ENCODE measurements around the gene VPS13A. TPM values are rescaled to one million over a fixed set of nuclear protein-coding genes. Genes with fewer than 3 reads are reported as not detected.
A peak's percentile ranks its signal among the peaks of the same experiment; 100 is the strongest.

The VPS13A gene
- total RNA-seq, 1 donor from 2014 or later = 66.8 TPM

- H3F3A ChIP-seq (ENCODE audit: low read depth) = peaks cover 21% of the 10 kb centered on the region
- H3K9me3 ChIP-seq (ENCODE audit: low read depth) = no peaks in the 10 kb centered on the region
- H3K36me3 ChIP-seq = no peaks in the 10 kb centered on the region
- H3K4me3 Mint-ChIP-seq = peak overlapping the region; percentile 95
- H3K27ac ChIP-seq = no peak overlapping the region
- H3K27ac Mint-ChIP-seq = peak overlapping the region; percentile 41
- peaks cover 18% of the 10 kb centered on the region for H4K20me1 ChIP-seq (ENCODE audit: low read depth)
- no peak overlapping the region for H3K4me3 ChIP-seq
- no peak overlapping the region for H3K9ac ChIP-seq
- TF ChIP-seq EZH2phosphoT487 (IDR thresholded peaks at IDR 0.05) = no peak
- TF ChIP-seq, protein P1, sequence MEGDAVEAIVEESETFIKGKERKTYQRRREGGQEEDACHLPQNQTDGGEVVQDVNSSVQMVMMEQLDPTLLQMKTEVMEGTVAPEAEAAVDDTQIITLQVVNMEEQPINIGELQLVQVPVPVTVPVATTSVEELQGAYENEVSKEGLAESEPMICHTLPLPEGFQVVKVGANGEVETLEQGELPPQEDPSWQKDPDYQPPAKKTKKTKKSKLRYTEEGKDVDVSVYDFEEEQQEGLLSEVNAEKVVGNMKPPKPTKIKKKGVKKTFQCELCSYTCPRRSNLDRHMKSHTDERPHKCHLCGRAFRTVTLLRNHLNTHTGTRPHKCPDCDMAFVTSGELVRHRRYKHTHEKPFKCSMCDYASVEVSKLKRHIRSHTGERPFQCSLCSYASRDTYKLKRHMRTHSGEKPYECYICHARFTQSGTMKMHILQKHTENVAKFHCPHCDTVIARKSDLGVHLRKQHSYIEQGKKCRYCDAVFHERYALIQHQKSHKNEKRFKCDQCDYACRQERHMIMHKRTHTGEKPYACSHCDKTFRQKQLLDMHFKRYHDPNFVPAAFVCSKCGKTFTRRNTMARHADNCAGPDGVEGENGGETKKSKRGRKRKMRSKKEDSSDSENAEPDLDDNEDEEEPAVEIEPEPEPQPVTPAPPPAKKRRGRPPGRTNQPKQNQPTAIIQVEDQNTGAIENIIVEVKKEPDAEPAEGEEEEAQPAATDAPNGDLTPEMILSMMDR (IDR thresholded peaks at IDR 0.05) = no peak
- no peak for TF ChIP-seq EZH2 (IDR thresholded peaks at IDR 0.05)
- H3K79me2 ChIP-seq (ENCODE audit: low read depth) = peaks cover 33% of the 10 kb centered on the region
- H3K9me3 Mint-ChIP-seq = no peaks in the 10 kb centered on the region
- H2AFZ ChIP-seq (replicated peaks) = no peak overlapping the region
- DNase-seq (ENCODE audit: low spot score) = no peak
- no peaks in the 10 kb centered on the region for H3K36me3 Mint-ChIP-seq
- peaks cover 6% of the 10 kb centered on the region for H3K27me3 ChIP-seq
- H3K4me2 ChIP-seq = no peak overlapping the region
- H3K4me1 ChIP-seq = peaks cover 13% of the 10 kb centered on the region
- H3K27me3 Mint-ChIP-seq (ENCODE audit: insufficient read depth, low read depth) = peaks cover under 1% of the 10 kb centered on the region
- H3K4me1 Mint-ChIP-seq = peaks cover 27% of the 10 kb centered on the region
Measured at GRCh38 chr9:77176106-77176505, 1.2 kb upstream of the VPS13A start.

DNA sequence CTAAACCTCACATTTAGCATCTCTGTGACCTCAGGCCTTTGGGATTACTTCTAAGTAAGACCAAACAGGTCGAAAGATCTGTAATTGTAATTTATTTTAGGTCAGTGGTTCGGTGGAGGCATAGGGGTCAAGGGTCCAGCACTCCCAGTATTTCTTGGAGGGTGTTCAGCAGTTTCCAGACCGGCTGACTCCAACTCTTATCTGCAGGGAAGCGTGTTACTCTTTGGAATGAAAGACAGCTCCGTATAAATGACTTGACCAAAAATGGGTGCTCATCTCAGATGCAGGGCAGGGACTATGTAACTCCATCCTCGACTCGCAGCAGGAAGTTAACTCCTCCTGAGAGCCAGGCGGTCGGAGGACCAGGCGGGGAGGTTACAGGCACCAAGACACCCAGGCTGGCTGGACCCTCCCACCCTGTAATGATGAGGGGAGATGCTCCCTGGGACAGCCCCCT, 620 bp upstream of the VPS13A start:
- Mint-ChIP-seq H3K36me3 (no peaks in the 10 kb centered on the region), H3K27ac (no peak overlapping the region), H3K4me3 (peak overlapping the region; percentile 95), H3K4me1 (peaks cover 27% of the 10 kb centered on the region), H3K9me3 (no peaks in the 10 kb centered on the region), H3K27me3 (ENCODE audit: insufficient read depth, low read depth) (no peaks in the 10 kb centered on the region)
- Histone ChIP-seq H3F3A (ENCODE audit: low read depth) (peaks cover 21% of the 10 kb centered on the region), H3K4me1 (peaks cover 13% of the 10 kb centered on the region), H3K9ac (no peak overlapping the region), H3K4me3 (peak overlapping the region; percentile 76), H3K36me3 (no peaks in the 10 kb centered on the region), H3K79me2 (ENCODE audit: low read depth) (peaks cover 39% of the 10 kb centered on the region), H3K9me3 (ENCODE audit: low read depth) (no peaks in the 10 kb centered on the region), H3K4me2 (peak overlapping the region; percentile 72), H2AFZ (replicated peaks) (peak overlapping the region; percentile 90), H4K20me1 (ENCODE audit: low read depth) (peaks cover 20% of the 10 kb centered on the region), H3K27me3 (peaks cover 6% of the 10 kb centered on the region), H3K27ac (no peak overlapping the region)
- TF ChIP-seq EZH2 (IDR thresholded peaks at IDR 0.05) = peak; percentile 26
- TF ChIP-seq, protein P1 (IDR thresholded peaks at IDR 0.05) = no peak
- no peak for DNase-seq (ENCODE audit: low spot score)

DNA sequence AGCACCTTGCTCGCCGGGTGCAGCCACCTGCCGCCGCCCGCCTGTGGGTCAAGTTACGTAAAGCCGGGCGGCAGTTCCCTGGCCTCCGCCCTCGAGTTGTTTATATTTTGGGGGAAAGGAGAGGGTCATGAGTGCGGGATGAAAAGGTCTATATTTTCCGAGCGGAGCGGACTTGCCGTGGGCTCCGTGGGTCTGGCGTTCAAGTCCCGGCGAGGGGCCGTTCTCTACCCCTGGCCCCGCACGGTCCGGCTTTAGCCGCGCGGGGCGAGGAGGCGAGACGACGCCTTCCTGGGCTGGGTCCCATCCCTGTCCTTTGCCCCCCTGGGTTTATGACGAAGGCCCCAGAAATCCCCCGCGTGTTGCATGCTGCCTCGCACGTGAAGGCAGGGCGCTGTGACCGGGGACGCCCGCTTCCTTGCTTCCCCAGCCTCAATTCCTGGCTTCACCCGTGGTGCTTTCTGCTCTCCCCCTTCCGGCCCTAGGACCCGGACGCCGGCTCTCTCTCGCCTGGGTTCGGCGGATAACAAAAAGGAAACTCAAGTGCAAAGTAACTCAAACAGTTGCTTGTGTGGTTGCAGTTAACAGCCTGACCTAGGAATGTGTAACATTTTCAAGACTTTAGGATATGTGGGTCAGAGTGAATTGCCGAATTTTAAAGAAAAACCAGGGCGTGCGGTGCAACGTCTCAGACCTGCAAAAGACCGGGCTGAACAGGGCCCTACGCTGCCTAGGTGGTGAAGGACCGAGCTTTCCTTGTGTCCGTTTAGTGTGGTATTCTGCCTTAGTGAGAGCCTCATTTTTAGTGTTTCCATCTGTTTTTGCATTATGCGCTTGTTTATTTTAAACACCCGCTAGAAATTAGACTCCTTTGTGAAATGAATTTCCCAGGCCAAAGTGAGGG, 810 bp downstream of the VPS13A start:
- peak overlapping the region; percentile 88 for H3K4me2 ChIP-seq
- peaks cover 13% of the 10 kb centered on the region for H3K4me1 ChIP-seq
- H3K36me3 Mint-ChIP-seq = no peaks in the 10 kb centered on the region
- peaks cover 21% of the 10 kb centered on the region for H3F3A ChIP-seq (ENCODE audit: low read depth)
- DNase-seq (ENCODE audit: low spot score) = peak; percentile 52
- peak overlapping the region; percentile 59 for H3K27ac Mint-ChIP-seq
- peaks cover 6% of the 10 kb centered on the region for H3K27me3 ChIP-seq
- H3K27ac ChIP-seq = peak overlapping the region; percentile 32
- H3K36me3 ChIP-seq = no peaks in the 10 kb centered on the region
- peak overlapping the region; percentile 2 for H3K9ac ChIP-seq
- peak overlapping the region; percentile 95 for H3K4me3 Mint-ChIP-seq
- H3K27me3 Mint-ChIP-seq (ENCODE audit: insufficient read depth, low read depth) = no peaks in the 10 kb centered on the region
- H3K4me3 ChIP-seq = peak overlapping the region; percentile 76
- H3K4me1 Mint-ChIP-seq = peaks cover 27% of the 10 kb centered on the region
- H3K9me3 ChIP-seq (ENCODE audit: low read depth) = no peaks in the 10 kb centered on the region
- no peaks in the 10 kb centered on the region for H3K9me3 Mint-ChIP-seq
- TF ChIP-seq EZH2 (IDR thresholded peaks at IDR 0.05) = no peak
- H3K79me2 ChIP-seq (ENCODE audit: low read depth) = peaks cover 53% of the 10 kb centered on the region
- peaks cover 22% of the 10 kb centered on the region for H4K20me1 ChIP-seq (ENCODE audit: low read depth)
- H2AFZ ChIP-seq (replicated peaks) = peak overlapping the region; percentile 89

DNA sequence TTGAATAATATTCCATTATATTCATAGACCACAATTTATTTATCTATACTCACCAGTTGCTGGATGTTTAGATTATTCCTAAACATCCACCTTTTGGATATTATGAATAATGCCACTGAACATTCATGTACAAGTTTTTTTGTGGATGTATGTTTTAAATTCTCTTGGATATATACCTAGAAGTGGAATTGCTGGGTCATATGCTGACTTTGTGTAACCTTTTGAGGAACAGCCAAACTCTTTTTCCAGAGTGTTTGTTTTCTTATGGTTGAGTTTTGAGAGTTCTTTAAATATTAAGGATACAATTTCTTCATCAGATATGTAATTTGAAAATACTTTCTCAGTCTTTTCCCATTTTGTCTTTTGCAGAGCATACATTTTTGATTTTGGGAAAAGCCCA, 2.7 kb downstream of the VPS13A start:
- Mint-ChIP-seq H3K4me3 (peak overlapping the region; percentile 95), H3K36me3 (peaks cover 4% of the 10 kb centered on the region), H3K9me3 (no peaks in the 10 kb centered on the region), H3K27ac (no peak overlapping the region), H3K27me3 (ENCODE audit: insufficient read depth, low read depth) (no peaks in the 10 kb centered on the region), H3K4me1 (peaks cover 27% of the 10 kb centered on the region)
- peaks cover 6% of the 10 kb centered on the region for H3K27me3 ChIP-seq
- H3K9ac ChIP-seq = no peak overlapping the region
- no peak for DNase-seq (ENCODE audit: low spot score)
- H3K4me3 ChIP-seq = peak overlapping the region; percentile 76
- no peaks in the 10 kb centered on the region for H3K9me3 ChIP-seq (ENCODE audit: low read depth)
- no peak overlapping the region for H2AFZ ChIP-seq (replicated peaks)
- no peak overlapping the region for H3K27ac ChIP-seq
- H3F3A ChIP-seq (ENCODE audit: low read depth) = peaks cover 21% of the 10 kb centered on the region
- H3K4me2 ChIP-seq = peak overlapping the region; percentile 88
- no peaks in the 10 kb centered on the region for H3K36me3 ChIP-seq
- H3K4me1 ChIP-seq = peaks cover 13% of the 10 kb centered on the region
- TF ChIP-seq EZH2 (IDR thresholded peaks at IDR 0.05) = no peak
- TF ChIP-seq EZH2phosphoT487 (IDR thresholded peaks at IDR 0.05) = no peak
- TF ChIP-seq, protein P1 (IDR thresholded peaks at IDR 0.05) = no peak
- peaks cover 73% of the 10 kb centered on the region for H3K79me2 ChIP-seq (ENCODE audit: low read depth)
- H4K20me1 ChIP-seq (ENCODE audit: low read depth) = peaks cover 25% of the 10 kb centered on the region

Measured in neural progenitor cell (in vitro differentiated cells).